Activated T-helper 1 cell treated with anti-CD3 and anti-CD28 coated beads, Interleukin-12 subunit alpha, Interleukin-12 subunit beta, Interleukin-2, Interleukin-4 antibody, amounts not matched to agents 30 ng/mL and 10 ng/mL and 1 ng/mL, durations not matched to agents 14 hours and 24 hours and 36 hours (primary cell): Measurements from ENCODE around the gene ANKRA2. TPM values are rescaled to one million over a fixed set of nuclear protein-coding genes. Genes with fewer than 3 reads are reported as not detected.

Experiments
- DNase-seq: peaks from one replicate; pipeline ENCODE4 v3.0.0; 2021; ENCODE audit warnings: low spot score
- H3K27ac Mint-ChIP-seq: one replicate; pipeline ENCODE4 v1.8.0; 2021; ENCODE audit warnings: mild to moderate bottlenecking, mixed read lengths
- H3K27me3 Mint-ChIP-seq: one replicate; pipeline ENCODE4 v1.8.0; 2022; ENCODE audit warnings: mild to moderate bottlenecking, moderate library complexity, mixed read lengths; ENCODE audit not compliant: insufficient read depth
- H3K36me3 Mint-ChIP-seq: one replicate; pipeline ENCODE4 v1.8.0; 2021; ENCODE audit warnings: low read depth, mixed read lengths
- H3K4me1 Mint-ChIP-seq: one replicate; pipeline ENCODE4 v1.8.0; 2021; ENCODE audit warnings: low read depth, mixed read lengths
- H3K4me3 Mint-ChIP-seq: one replicate; pipeline ENCODE4 v1.8.0; 2021; ENCODE audit warnings: mild to moderate bottlenecking, moderate library complexity, mixed read lengths
- H3K9me3 Mint-ChIP-seq: one replicate; pipeline ENCODE4 v1.8.0; 2021; ENCODE audit warnings: mixed read lengths
- intact Hi-C: fragments of 100-400 bp; cut with micrococcal nuclease; formaldehyde crosslinking; loops from one replicate; pipeline ENCODE4 v1.15.1; 2024
- total RNA-seq: library from RNA; stranded (reverse); gene quantifications from 2 replicates; pipeline ENCODE4 v1.2.3, GENCODE V29; 2022

The ANKRA2 gene
- total RNA-seq, 1 donor from 2014 or later = 15.8 TPM

DNA sequence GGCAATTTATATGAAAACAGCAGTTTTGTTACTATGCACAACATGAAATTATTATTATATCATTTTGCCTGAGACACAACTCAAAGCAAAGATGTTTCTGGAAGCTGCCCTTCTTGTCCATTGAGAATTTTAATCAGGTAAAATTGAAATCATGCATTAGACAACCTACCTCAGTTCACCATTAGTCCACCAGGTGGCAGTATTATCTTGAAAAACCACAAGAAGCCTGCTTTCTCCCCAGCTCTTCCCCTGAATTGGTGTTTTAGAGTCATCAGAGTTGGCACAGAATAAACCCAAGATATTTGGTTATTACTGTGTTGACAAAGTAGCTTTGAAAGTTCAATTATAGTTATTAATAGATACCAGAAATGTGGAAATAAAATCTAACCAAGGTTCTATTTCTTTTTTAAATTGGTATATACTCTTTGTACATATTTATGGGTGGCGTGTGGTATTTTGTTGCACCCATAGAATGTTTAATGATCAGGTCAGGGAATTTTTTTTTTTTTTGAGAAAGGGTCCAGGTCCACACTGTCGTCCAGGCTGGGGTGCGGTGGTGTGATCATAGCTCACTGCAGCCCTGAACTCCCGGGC, 25.8 kb upstream of the ANKRA2 start:
- Mint-ChIP-seq H3K4me1 (no peaks in the 10 kb centered on the region), H3K27ac (no peak overlapping the region), H3K36me3 (no peaks in the 10 kb centered on the region), H3K27me3 (peaks cover 9% of the 10 kb centered on the region), H3K9me3 (no peaks in the 10 kb centered on the region), H3K4me3 (no peak overlapping the region)
- intact Hi-C loops = loop anchor here (1.0 to 10.0 kb wide), 4 partner anchors 101 to 1057 kb away; no protein-coding TSS in a partner anchor
- DNase-seq = peak; percentile 38

- H3K36me3 Mint-ChIP-seq = no peaks in the 10 kb centered on the region
- intact Hi-C loops = no loop called here
- H3K27me3 Mint-ChIP-seq = peaks cover 2% of the 10 kb centered on the region
- H3K9me3 Mint-ChIP-seq = no peaks in the 10 kb centered on the region
- H3K4me1 Mint-ChIP-seq = no peaks in the 10 kb centered on the region
- no peak for DNase-seq
- H3K27ac Mint-ChIP-seq = no peak overlapping the region
- no peak overlapping the region for H3K4me3 Mint-ChIP-seq
These were observed 22.5 kb upstream of the ANKRA2 start for GRCh38 chr5:73587923-73588322.

DNA sequence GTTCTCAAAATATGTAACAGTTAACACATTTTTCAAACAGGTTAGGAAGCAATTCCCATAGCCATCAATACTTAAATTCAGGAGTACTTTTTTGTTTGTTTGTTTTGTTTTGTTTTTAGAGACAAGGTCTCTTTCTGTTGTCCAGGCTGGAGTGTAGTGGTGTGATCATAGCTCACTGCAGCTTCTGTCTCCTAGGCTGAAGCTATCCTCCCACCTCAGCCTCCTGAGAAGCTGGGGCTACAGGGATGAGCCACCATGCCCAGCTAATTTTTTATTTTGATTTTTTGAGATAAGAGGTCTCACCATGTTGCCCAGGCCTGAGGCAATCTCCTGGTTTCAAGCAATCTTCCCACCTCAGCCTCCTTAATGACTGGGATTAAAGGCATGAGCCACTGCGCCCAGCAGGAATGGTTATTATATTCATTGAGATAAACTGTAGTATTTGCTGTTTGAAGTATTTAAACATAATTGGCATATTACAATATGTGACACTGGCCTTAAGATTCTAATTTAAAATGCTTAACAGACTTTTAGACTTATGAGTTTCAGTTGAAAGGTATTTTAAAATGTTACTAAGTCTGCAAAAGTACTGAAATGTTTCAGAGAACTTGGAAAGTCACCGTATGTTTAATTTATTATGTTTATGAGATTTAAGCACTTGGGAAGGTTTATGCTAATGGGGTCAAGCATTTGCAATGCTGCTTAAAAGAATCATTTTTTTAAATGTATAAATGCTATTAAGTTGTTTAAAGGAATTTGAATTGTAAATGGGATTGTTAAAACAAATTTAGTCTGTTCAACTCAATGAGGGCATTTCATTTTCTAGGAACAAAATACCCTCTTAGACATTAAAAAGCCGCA, 17.1 kb upstream of the ANKRA2 start:
- intact Hi-C loops = no loop called here

DNA sequence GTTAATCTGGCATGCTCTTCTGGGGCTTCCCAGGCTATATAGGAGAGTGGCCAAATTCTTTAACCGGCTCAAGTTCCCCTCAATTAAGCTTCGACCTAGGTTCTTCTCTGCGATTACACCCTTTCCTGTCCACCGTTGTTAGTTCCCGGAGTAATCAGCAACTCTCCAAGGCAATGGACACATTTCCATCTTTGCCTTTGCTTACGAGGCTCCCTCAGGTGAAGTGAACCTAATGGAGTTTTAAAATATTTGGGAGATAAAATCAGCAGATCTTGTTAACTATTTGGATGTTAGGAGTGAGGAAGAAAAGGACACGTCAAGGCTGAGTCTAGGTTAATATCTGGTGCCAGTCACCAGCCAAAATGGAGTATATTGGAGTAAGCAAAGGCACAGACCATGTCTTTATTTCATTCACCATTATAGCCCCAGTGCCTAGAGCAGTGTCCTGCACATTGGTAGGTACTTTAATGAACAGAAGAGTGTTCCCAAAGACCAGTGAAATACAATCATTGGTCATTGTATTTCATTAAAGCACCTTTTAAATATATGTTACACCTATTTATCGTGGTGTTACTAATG, 619 bp upstream of the ANKRA2 start:
- H3K27me3 Mint-ChIP-seq = no peaks in the 10 kb centered on the region
- peaks cover 23% of the 10 kb centered on the region for H3K36me3 Mint-ChIP-seq
- peak overlapping the region; percentile 95 for H3K4me3 Mint-ChIP-seq
- peaks cover 27% of the 10 kb centered on the region for H3K4me1 Mint-ChIP-seq
- H3K27ac Mint-ChIP-seq = peak overlapping the region; percentile 99
- DNase-seq = no peak
- H3K9me3 Mint-ChIP-seq = no peaks in the 10 kb centered on the region
- intact Hi-C loops = loop anchor here (1.0 to 10.0 kb wide), 9 partner anchors 29 to 1979 kb away; partner anchors contain the start of genes BTF3, GFM2, HEXB and HMGCR

More for the DNA sequence above, 17.1 kb upstream of the ANKRA2 start:
- Mint-ChIP-seq H3K27me3 (no peaks in the 10 kb centered on the region), H3K9me3 (no peaks in the 10 kb centered on the region), H3K4me3 (no peak overlapping the region), H3K36me3 (peaks cover 23% of the 10 kb centered on the region), H3K27ac (no peak overlapping the region), H3K4me1 (no peaks in the 10 kb centered on the region)
- DNase-seq = no peak

- Mint-ChIP-seq H3K4me3 (peak overlapping the region; percentile 95), H3K4me1 (peaks cover 32% of the 10 kb centered on the region), H3K9me3 (no peaks in the 10 kb centered on the region)
These were observed 764 bp downstream of the ANKRA2 start for GRCh38 chr5:73564675-73565074.

DNA sequence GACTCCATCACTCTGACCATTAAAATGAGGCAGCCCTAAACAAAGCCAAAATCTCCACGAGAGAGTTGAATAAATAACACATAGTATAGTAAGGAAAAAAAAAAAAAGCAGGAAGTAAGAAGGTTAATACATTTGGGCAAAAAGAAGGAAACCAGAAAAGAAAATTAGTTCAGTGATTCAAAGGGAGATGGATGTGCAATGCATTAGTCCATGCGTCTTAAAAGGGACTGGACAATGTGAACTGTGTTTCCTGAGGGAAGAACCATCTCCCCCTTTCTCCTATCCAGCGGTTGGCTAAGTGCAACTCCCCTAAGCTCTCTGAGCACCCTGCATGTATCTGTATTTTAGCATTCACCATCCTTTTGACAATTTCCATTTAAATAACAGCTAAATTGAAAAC, 1.4 kb downstream of the ANKRA2 start:
- DNase-seq = no peak
- Mint-ChIP-seq H3K27me3 (no peaks in the 10 kb centered on the region), H3K27ac (peak overlapping the region; percentile 60), H3K4me3 (peak overlapping the region; percentile 95), H3K36me3 (peaks cover 18% of the 10 kb centered on the region), H3K9me3 (no peaks in the 10 kb centered on the region), H3K4me1 (peaks cover 32% of the 10 kb centered on the region)
- intact Hi-C loops = loop anchor here (2.0 to 10.0 kb wide), 5 partner anchors 27 to 1121 kb away; partner anchors contain the start of gene HEXB

More at GRCh38 chr5:73564675-73565074, 764 bp downstream of the ANKRA2 start:
- Mint-ChIP-seq H3K27me3 (no peaks in the 10 kb centered on the region), H3K36me3 (peaks cover 21% of the 10 kb centered on the region), H3K27ac (peak overlapping the region; percentile 99)
- intact Hi-C loops = loop anchor here (1.0 to 10.0 kb wide), 9 partner anchors 28 to 1977 kb away; partner anchors contain the start of genes BTF3, GFM2, HEXB and HMGCR
- no peak for DNase-seq

GRCh38 chr5:73558950-73559349, 6.5 kb downstream of the ANKRA2 start:
- H3K27ac Mint-ChIP-seq = no peak overlapping the region
- peaks cover 14% of the 10 kb centered on the region for H3K4me1 Mint-ChIP-seq
- peaks cover 23% of the 10 kb centered on the region for H3K36me3 Mint-ChIP-seq
- no peak overlapping the region for H3K4me3 Mint-ChIP-seq
- H3K9me3 Mint-ChIP-seq = no peaks in the 10 kb centered on the region
- no peaks in the 10 kb centered on the region for H3K27me3 Mint-ChIP-seq
- intact Hi-C loops = no loop called here
- no peak for DNase-seq

DNA sequence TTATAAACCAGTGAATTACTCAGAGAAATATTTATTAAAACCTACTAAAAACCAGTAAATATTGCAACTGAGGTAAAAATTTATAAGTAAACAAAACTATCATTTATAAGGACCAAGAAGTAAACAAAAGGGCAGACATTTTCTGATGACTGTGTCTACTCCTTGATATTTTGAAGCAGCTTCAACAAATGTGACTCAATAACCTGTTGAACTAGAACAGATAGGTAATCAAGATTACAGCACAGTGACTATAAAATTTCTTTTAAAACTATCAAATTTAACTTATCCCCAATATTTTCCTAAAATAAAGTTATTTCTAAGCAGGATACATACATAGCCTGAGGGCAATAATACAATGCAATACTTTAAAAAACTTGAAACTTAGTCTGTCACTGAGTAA, 12.8 kb downstream of the ANKRA2 start:
- H3K36me3 Mint-ChIP-seq = peaks cover 13% of the 10 kb centered on the region
- H3K27ac Mint-ChIP-seq = no peak overlapping the region
- no peak overlapping the region for H3K4me3 Mint-ChIP-seq
- no peak for DNase-seq
- H3K27me3 Mint-ChIP-seq = peaks cover 8% of the 10 kb centered on the region
- intact Hi-C loops = no loop called here
- no peaks in the 10 kb centered on the region for H3K4me1 Mint-ChIP-seq
- no peaks in the 10 kb centered on the region for H3K9me3 Mint-ChIP-seq

DNA sequence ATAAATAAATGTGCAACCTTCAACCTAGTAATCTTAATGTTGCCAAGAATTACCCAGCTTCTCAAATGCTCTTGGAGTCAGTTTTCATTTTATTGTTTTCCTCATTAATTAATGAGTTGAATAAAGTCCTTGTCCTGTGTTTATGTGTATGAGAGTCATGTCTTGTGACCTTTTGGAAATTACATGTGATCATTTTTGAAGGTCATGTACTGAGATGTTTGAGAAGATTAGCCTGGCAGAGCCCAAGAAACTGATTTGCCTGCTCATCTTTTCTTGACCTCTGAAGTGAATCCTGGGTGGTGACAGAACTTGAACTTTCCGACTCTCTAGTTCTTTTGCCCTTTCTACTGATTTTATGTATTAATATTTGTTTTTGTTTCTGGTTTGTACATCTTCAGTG, 15.4 kb downstream of the ANKRA2 start:
- peaks cover 10% of the 10 kb centered on the region for H3K36me3 Mint-ChIP-seq
- no peaks in the 10 kb centered on the region for H3K9me3 Mint-ChIP-seq
- no peak overlapping the region for H3K4me3 Mint-ChIP-seq
- intact Hi-C loops = no loop called here
- H3K27me3 Mint-ChIP-seq = peaks cover 8% of the 10 kb centered on the region
- no peak overlapping the region for H3K27ac Mint-ChIP-seq
- no peak for DNase-seq
- H3K4me1 Mint-ChIP-seq = no peaks in the 10 kb centered on the region

GRCh38 chr5:73545403-73545779, 20.0 kb downstream of the ANKRA2 start:
- DNase-seq = no peak
- Mint-ChIP-seq H3K9me3 (no peaks in the 10 kb centered on the region), H3K4me3 (no peak overlapping the region), H3K4me1 (peaks cover 13% of the 10 kb centered on the region), H3K36me3 (no peaks in the 10 kb centered on the region), H3K27me3 (peaks cover 8% of the 10 kb centered on the region), H3K27ac (no peak overlapping the region)
- intact Hi-C loops = no loop called here

DNA sequence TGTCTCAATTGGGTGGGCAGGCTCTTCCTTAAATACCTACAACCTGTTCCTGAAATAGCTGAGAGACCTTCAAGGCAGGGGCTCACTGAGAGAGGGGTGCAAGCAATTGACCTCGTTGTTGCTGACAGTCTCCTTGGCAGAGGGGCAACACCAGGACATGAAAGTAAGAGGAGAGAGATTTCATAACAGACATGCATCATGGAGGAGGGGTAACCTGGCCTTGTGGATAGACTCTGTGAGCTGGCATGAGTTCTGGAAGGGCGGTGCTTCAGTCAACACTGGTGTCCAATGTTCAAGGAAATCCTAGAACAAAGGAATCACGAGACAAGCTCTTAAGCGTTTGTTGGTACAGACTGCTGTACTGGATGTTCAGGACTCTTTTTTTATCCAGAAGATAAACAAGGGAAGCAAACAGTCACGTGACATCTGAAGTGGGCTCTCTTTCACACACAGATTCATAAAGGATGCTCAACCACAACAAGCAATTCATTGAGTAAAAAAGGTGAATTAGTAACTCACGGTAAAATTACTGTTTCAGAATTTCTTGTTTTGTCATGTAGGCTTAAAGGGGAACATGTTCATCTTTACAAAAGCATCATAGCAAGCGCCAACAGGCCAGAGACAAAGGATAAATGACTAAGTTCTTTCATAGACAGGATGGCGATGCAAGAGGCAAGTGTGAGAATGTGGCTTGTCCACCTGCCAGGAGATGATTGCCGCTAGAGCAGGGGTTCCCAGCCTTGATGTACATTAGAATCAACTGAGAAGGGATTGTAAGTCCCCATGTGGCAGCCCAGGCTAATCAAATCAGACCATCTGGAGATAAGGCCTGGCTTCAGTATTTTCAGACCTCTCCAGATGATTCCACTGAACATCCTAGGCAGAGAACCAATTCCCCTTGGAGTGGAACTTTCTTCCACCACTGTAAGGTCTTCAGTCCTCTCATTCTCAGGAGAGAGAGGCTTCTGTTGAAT, 20.7 kb downstream of the ANKRA2 start:
- Mint-ChIP-seq H3K36me3 (no peaks in the 10 kb centered on the region), H3K27ac (no peak overlapping the region), H3K27me3 (peaks cover 6% of the 10 kb centered on the region), H3K4me3 (no peak overlapping the region), H3K4me1 (peaks cover 20% of the 10 kb centered on the region), H3K9me3 (no peaks in the 10 kb centered on the region)
- DNase-seq = no peak
- intact Hi-C loops = no loop called here

DNA sequence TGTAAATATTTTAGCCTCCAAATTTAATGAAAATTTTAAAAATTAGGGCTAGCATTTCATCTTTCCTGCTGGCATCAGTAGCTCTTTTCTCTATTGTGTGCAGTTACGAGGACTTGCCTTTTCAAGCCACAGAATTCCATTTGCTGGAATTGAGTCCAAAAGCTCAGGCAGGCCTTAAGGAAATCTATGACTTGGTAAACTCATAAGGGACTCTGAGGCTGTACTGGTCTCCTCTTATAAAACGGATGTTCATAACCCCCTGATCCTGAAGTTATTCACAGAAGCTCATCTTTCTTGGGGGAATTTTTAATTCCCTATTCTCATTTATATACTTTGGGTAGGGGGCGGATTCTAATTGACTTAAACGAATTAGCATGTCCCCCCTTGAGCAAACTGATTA, 23.4 kb downstream of the ANKRA2 start:
- Mint-ChIP-seq H3K27me3 (no peaks in the 10 kb centered on the region), H3K27ac (no peak overlapping the region), H3K4me3 (no peak overlapping the region), H3K36me3 (no peaks in the 10 kb centered on the region), H3K4me1 (peaks cover 21% of the 10 kb centered on the region), H3K9me3 (no peaks in the 10 kb centered on the region)
- intact Hi-C loops = no loop called here
- no peak for DNase-seq
